CD4-positive, alpha-beta T cell treated with Interleukin-4 for 4 hours (primary cell): ENCODE data around the gene KRT72.
A peak's percentile ranks its signal among the peaks of the same experiment; 100 is the strongest.

Experiments
- DNase-seq: peaks from one replicate; pipeline ENCODE4 v3.0.0-alpha.2; 2020

KRT72 gene

GRCh38 chr12:52600941-52601481 is at the start of gene KRT72:
Gene KRT72 (minus strand): TSS chr12:52601463. CDS start chr12:52601452, 11 bp downstream.
- DNase-seq: no peak

DNA sequence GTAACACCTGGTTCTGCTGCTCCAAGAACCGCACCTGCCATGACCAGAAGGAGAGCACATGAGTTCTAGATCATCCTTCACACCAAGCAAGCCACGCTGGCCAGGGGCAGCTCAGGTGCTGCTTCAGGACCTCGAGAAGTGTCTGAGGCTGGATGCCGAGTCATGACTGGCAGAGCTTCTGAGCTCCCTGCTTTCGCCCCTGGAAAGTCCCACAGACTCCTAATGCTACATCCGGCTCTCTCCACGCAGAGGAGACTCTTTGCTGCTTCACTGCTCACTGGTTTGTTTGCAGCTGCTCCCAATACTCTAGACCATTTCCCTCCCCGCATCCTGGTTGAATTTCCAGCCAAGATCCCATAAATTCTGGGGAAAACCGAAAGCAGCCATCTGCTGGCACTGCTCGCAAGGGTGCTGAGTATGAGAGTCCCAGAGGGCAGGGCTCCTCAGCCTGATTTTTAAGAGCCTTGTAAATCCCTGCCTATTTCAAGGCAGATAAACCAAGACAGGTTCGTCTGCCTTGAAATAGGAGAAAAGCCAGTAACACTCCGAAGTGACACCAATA is 49.3 kb upstream of the KRT72 start:
- no peak for DNase-seq

GRCh38 chr12:52649066-52649465 is 47.8 kb upstream of the KRT72 start:
- no peak for DNase-seq

DNA sequence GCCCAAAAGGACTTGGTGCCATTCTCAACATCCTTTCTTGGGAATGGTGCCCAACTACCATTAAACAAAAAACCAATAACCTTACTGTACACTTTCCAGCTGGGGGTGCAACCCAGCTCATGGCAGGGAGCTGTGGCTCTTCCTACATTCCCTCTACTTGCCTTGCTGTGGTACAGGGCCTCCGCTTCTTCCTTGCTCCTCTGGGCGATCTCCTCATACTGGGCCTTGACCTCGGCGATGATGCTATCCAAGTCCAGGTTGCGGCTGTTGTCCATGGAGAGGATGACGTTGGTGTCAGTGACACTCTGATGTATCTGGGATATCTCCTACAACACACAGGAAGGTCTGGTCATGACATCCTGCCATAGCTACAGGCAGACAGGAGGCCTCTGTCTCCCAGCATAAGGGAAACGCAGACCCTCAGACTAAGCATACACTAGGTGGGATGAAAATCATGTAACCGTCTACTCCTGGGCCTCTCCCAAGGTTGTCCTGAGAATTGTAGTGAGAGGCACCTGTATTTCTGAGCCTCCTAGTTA is 46.8 kb upstream of the KRT72 start:
- no peak for DNase-seq

DNA sequence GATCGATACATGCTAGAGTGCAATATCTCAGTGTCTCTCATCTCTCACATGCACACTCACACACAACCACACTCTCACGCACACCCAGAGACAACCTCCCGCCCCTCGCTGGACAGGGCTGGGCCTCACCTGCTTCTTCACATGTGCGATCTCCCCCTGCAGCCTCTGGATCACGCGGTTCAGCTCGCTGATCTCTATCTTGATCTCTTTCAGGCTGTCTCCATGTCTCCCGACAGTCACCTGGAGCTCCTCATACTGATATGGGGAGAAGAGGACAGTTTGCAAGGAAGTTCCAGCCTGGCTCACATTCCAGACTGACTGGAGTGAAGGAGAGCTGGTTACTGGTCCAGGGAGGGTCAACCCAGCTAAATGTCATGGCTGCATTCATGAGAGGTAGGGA is 46.3 kb upstream of the KRT72 start:
- no peak for DNase-seq

DNA sequence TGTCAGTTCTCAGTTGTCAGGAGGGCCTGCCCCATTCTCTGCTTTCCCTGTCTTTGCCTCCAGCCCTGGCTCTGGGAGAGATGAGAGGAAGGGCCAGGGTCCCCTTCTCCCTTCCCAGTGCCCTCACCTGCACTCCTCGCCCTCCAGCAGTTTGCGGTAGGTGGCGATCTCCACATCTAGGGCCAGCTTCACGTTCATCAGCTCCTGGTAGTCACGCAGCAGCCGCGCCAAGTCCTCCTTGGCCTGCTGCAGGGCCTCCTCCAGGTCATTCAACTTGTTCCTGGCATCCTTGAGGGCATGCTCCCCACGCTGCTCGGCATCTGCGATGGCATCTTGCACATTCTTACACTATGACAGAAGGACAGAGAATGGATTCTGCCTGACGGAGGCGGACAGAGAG is 45.4 kb upstream of the KRT72 start:
- no peak for DNase-seq

- no peak for DNase-seq
These were observed 44.7 kb upstream of the KRT72 start for GRCh38 chr12:52645982-52646381.

GRCh38 chr12:52645120-52645761 is 44.0 kb upstream of the KRT72 start:
- DNase-seq: peak; percentile 61

DNA sequence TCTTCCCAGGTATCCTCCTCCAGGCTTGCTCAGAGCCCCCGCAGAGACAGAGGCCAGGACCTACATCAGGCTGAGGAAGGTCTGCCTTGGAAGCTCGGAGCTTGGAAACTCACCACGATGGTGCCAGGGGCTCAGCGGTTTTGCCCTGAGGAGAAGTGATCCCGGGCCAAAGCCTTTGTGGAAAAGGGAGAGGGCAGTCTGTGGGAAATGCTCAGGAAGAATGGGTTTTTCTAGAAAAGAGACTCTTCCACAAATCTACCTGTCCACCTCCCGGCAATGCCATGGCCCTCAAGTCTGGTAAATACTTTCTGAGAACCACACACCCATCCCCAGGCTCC is 42.8 kb upstream of the KRT72 start:
- DNase-seq: no peak

- DNase-seq: no peak
These were observed 42.2 kb upstream of the KRT72 start for GRCh38 chr12:52643233-52644077.

GRCh38 chr12:52641468-52641867 is 40.2 kb upstream of the KRT72 start:
- no peak for DNase-seq

DNA sequence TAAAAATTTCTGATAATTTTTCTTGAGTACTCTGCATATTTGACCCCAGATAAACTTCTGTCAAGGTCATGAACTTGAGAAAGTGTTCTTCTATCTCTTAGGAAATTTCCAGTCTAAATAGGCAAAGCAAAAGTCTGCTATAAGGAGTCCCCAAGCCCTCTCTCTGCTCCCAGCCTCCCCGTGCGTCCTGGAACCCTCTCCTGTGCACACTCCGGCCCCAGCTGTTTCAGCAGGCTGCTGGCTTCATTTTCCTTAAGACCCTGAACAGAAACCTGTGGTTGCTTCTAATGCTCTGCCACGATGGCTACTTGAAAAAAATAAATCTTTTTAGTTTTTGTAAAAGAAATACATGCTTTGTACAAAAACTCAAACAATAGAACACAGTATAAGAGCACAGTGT is 36.0 kb upstream of the KRT72 start:
- no peak for DNase-seq

DNA sequence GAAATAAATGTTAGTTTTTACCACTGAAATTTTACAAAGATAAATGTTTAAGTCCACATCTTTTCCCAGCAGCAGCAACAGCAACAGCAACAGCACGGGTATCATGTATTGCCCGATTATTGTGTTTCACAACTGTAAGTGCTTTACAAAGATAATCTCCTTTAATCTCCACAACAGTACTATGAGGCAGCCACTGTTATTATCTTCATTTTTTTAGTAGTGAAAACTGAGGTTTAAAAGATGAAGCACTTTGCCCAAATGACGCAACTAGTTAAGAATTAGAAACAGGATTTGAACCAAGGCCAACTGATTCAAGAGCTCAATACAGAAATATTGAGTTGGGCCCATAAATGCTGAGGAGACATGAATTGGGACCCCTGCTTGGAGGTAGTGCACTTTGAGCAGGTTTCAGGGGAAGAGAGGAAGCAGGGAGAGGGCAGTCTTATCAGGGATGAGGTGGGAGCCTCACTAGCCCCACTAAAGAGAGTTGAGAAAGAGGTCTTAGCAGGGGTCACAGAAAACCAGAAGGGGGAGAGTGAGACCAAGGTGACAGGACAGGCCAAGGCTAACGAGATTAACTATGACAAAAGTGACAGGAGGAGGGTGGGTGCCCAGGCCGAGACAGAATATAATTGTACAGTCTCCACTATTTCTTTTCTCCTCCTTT is 35.5 kb upstream of the KRT72 start:
- no peak for DNase-seq

DNA sequence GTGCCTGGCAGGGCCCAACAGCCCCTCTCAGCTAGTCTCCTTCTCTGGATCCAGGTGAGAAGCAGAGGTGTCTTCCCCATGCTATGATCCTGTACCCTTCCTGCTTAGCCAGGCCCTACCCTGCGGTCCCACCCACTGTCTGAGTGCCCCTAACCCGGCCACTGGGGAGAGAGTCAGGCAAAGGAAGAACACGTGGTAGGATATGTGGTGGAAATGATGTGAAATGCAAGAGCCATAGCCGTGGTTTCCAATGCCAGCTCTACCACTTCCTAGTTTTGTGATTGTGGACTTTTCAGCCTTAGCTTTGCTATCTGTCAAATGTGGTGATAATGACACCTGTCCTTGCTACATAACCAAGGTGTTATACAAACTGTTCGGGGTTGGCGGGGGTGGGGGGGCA is 34.9 kb upstream of the KRT72 start:
- DNase-seq: no peak

DNA sequence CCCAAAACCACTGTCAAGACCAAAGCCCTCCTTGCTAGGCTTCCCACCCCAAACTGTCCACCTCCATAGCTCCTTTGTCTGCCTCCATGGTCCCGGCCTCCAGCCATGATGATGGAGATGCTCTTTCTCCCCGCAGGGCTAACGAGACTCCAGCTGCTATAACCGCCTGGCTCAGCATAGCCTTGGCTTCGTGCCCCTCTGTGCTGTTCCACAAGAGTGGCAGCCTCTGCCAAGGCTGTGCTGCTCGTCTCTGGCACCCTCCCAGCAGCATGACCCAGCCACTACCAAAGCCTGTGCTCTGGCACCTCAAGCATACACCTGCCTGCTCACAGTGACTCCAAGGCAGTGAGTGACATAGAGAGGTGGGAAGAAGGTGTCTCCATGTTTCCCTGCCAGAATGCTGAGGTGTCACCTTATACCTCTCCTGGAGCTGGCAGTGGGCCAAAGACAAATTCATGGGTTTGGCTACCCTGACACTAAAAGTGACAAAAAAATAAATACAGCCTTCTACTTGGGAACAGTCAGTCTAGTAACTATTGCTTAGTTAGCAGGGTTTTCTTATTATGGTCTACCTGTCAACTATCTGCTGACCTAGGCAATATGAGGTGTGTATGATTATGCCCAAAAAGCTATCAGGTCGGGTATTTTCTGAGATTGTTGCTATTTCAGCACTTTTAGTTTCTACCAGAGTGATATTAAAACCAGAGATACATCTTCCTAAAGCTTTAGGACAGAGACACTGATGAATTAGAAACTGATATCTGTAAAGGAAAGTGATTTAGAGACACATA is 33.2 kb upstream of the KRT72 start:
- DNase-seq: no peak

- DNase-seq: no peak
These were observed 32.1 kb upstream of the KRT72 start for GRCh38 chr12:52633383-52633782.

- DNase-seq: no peak
These were observed 31.4 kb upstream of the KRT72 start for GRCh38 chr12:52632656-52633055.

- DNase-seq: no peak
These were observed 30.6 kb upstream of the KRT72 start for GRCh38 chr12:52631676-52632459.

GRCh38 chr12:52631264-52631663 is 30.0 kb upstream of the KRT72 start:
- no peak for DNase-seq

GRCh38 chr12:52630599-52631200 is 29.4 kb upstream of the KRT72 start:
- DNase-seq: no peak

- no peak for DNase-seq
These were observed 28.8 kb upstream of the KRT72 start for GRCh38 chr12:52630008-52630500.
